ENCODE results near the gene HNRNPLL.

GRCh38 chr2:38636069-38636468 is 33.3 kb upstream of the HNRNPLL start:
- TF ChIP-seq CTCF (IDR thresholded peaks at IDR 0.05) (no peak), ZFX (IDR thresholded peaks at IDR 0.05; ENCODE audit: borderline replicate concordance) (no peak)
